OCI-LY3 (cell line): ENCODE measurements around the gene TUBA8.

Experiments used
- CTCF ChIP-seq: fragments of 200-600, 300-600 bp; sonication (generic); IDR thresholded peaks from 2 replicates; pipeline ENCODE4 v1.5.1; 2014; ENCODE audit warnings: antibody characterized with exemption, low read length, low read depth
- EZH2phosphoT487 ChIP-seq: fragments of 200-600 bp; shearing (Covaris generic); IDR thresholded peaks from 2 replicates; pipeline ENCODE4 v1.6.1; 2018; ENCODE audit warnings: antibody characterized with exemption, mixed run types, low read depth

- no peak for TF ChIP-seq CTCF
- no peak for TF ChIP-seq EZH2phosphoT487
Measured at GRCh38 chr22:18104566-18104965, 6.0 kb upstream of the TUBA8 start.
